ENCODE data around the gene CLDN11.

DNA sequence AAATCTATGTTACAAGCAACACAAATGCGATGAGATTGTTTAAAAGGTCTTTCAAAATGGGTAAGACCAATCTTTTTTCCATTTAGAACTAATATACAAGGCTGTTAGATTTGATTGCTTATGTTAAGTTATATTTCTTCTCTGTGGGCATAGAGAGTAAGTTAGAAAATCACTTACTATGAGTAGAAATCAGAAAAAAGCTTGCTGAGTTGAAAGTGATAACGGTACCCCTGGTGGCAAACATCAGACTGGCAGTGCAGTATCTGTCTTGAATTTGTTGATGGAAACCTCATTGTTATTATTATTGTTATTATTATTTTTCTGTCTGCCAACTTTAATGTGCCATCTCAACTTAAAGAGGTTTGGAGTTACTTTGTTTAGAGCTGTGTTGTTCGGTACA, 12.4 kb downstream of the CLDN11 start:
- TF ChIP-seq, protein P1, sequence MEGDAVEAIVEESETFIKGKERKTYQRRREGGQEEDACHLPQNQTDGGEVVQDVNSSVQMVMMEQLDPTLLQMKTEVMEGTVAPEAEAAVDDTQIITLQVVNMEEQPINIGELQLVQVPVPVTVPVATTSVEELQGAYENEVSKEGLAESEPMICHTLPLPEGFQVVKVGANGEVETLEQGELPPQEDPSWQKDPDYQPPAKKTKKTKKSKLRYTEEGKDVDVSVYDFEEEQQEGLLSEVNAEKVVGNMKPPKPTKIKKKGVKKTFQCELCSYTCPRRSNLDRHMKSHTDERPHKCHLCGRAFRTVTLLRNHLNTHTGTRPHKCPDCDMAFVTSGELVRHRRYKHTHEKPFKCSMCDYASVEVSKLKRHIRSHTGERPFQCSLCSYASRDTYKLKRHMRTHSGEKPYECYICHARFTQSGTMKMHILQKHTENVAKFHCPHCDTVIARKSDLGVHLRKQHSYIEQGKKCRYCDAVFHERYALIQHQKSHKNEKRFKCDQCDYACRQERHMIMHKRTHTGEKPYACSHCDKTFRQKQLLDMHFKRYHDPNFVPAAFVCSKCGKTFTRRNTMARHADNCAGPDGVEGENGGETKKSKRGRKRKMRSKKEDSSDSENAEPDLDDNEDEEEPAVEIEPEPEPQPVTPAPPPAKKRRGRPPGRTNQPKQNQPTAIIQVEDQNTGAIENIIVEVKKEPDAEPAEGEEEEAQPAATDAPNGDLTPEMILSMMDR (IDR thresholded peaks at IDR 0.05), result peak in 1 of 6 experiments; percentile 7
- no peak for TF ChIP-seq POLR2A (IDR thresholded peaks at IDR 0.05)
